ENCODE results near the gene TRIM16.
"Not testable (repeated sequence)": the region's sequence is repeated elsewhere in the genome, so short reads cannot be mapped to it uniquely, and the experiment has no call there.

The TRIM16 gene

GRCh38 chr17:15592960-15593359 is 91.2 kb downstream of the TRIM16 start:
- not testable (repeated sequence) for DNase-seq

- DNase-seq: not testable (repeated sequence)
These were observed 92.1 kb downstream of the TRIM16 start for GRCh38 chr17:15591986-15592385.

- DNase-seq: not testable (repeated sequence)
These were observed 93.3 kb downstream of the TRIM16 start for GRCh38 chr17:15590844-15591243.

- not testable (repeated sequence) for DNase-seq
These were observed 94.3 kb downstream of the TRIM16 start for GRCh38 chr17:15589544-15590536.

GRCh38 chr17:15588017-15588416 is 96.1 kb downstream of the TRIM16 start:
- not testable (repeated sequence) for DNase-seq

GRCh38 chr17:15583313-15583712 is 100.8 kb downstream of the TRIM16 start:
- not testable (repeated sequence) for DNase-seq

- not testable (repeated sequence) for DNase-seq
These were observed 102.6 kb downstream of the TRIM16 start for GRCh38 chr17:15581462-15581861.

Data from RPMI8226 (cell line).